Sigmoid colon (tissue), 7 donors: ENCODE measurements around the gene MOV10L1. TPM values are rescaled to one million over a fixed set of nuclear protein-coding genes. Genes with fewer than 3 reads are reported as not detected.

ENCODE experiments used
- DNase-seq: peaks from one replicate; pipeline ENCODE4 v3.0.0-alpha.2; 2019
- H3K27ac ChIP-seq, 4 donors: fragments of 200-600 bp; sonication (generic); one replicate each; pipeline ENCODE4 v1.5.1; 2016 to 2019; ENCODE audit warnings: mild to moderate bottlenecking in 1 of 4
- H3K27me3 ChIP-seq, 3 donors: fragments of 200-600 bp; sonication (generic); one replicate each; pipeline ENCODE4 v1.5.1; 2019; ENCODE audit warnings: mild to moderate bottlenecking in 1 of 3
- H3K36me3 ChIP-seq, 4 donors: fragments of 200-600 bp; sonication (generic); one replicate each; pipeline ENCODE4 v1.5.1; 2016 to 2019
- H3K4me1 ChIP-seq, 4 donors: fragments of 200-600 bp; sonication (generic); one replicate each; pipeline ENCODE4 v1.5.1; 2017 to 2019
- H3K4me3 ChIP-seq, 4 donors: fragments of 200-600 bp; sonication (generic); one replicate each; pipeline ENCODE4 v1.5.1; 2017 to 2019; ENCODE audit warnings: mild to moderate bottlenecking in 2 of 4, moderate library complexity in 1 of 4
- H3K9me3 ChIP-seq, 4 donors: fragments of 200-600 bp in 3 of 4; sonication (generic) in 3 of 4; one replicate each; pipeline versions ENCODE4 v1.5.1 to v1.6.1; 2013 to 2019
- CTCF ChIP-seq, 4 experiments: fragments of 450-650 bp in 3 of 4; fragments of 200-600 bp in 1 of 4; IDR thresholded peaks; one replicate each; pipeline ENCODE4 v1.5.1; 2016 to 2019; ENCODE audit warnings: antibody characterized with exemption in 4 of 4, mild to moderate bottlenecking in 3 of 4, moderate library complexity in 2 of 4
- EP300 ChIP-seq, 4 donors: sonication (generic); formaldehyde crosslinking; IDR thresholded peaks; one replicate each; pipeline ENCODE4 v1.6.1; 2017; ENCODE audit warnings: antibody characterized with exemption in 4 of 4
- POLR2A ChIP-seq, 2 donors: fragments of 450-650 bp; IDR thresholded peaks; one replicate each; pipeline ENCODE4 v1.6.1; 2016; ENCODE audit warnings: antibody characterized with exemption in 2 of 2, mild to moderate bottlenecking in 2 of 2, moderate library complexity in 2 of 2
- POLR2AphosphoS5 ChIP-seq, 4 donors: sonication (generic); formaldehyde crosslinking; IDR thresholded peaks; one replicate each; pipeline ENCODE4 v1.6.1; 2017; ENCODE audit warnings: antibody characterized with exemption in 4 of 4
- WGBS, 2 donors: extraction: QIAGEN DNeasy Blood & Tissue Kit; methylation state at CpG; one replicate each; pipeline ENCODE4 v1.1.7; 2013; 5-methylcytosine and 5-hydroxymethylcytosine counted together
- intact Hi-C: fragments of 100-400 bp; cut with DNase I; formaldehyde crosslinking; loops from one replicate; pipeline ENCODE4 v1.15.1; 2023
- polyA plus RNA-seq, 3 donors: library from polyadenylated mRNA; stranded (reverse); fragments of 200-250 nt; gene quantifications; one replicate each; pipeline ENCODE4 v1.2.3, GENCODE V29; 2013
- total RNA-seq, 4 donors: library from RNA; depleted of rRNA; stranded (reverse); fragments of >200 nt; gene quantifications; one replicate each; pipeline ENCODE4 v1.1.0, GENCODE V29; 2016
- donor health status: healthy with polysubstance abuse.
- donor health status: Bipolar disorder and iron deficiency.
- donor health status: healthy.

The MOV10L1 gene
- total and polyA plus RNA-seq, 7 donors = 0.47 to 5.6 (median 1.8) TPM; not detected in 2

DNA sequence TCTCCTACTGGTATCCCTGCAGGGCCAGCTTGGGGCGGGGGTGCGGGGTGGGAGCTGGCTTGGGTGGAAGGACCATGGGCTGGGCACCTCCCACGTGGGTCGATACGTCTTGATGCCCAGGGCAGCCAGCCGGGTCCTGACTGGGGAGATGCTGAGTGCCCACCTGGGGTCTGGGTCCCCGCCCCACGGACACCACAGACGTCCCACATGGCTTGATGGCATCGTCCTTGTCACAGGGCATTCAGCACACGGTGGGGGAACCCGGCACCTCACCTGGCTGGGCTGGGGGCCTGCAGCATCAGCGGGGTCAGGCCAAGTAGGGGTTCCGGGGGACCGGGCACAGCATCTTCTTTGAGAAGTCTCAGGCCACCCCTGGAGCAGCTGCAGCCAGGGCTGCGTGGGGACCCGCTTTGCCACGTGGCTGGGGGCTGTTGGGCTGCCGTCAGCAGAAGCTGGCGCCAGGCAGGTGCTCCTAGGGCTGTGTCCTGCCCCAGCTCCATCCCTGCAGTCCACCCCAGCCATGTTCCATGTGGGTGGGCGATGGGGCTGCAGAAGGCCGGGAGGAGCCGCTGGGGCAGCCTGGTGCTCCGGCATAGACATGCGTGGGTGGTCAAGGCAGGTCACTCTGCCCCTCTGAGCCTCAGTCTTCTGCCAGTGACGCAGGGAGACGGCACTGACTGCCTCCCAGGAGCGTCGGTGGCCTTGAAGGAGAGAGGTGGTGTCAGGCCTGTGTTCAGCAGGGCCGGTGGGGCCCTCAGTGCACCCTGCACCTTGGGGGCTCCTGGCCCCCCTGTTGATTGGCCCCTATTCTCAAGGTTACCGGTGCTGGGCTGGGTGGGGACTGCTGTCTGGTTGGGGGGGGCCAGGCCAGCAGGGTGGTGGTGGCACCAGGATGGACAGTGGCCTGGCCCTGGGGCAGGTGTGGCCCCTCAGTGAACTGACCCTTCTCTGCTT is 119.4 kb downstream of the MOV10L1 start:
- intact Hi-C loops = loop anchor here (10.0 kb wide), 1 partner anchor 424 kb away; no protein-coding TSS in a partner anchor
- 78 to 85% methylated on average over 31 of the region's 31 CpGs for WGBS, 2 donors
- H3K4me1 ChIP-seq = peaks cover 0 to 27% (median 10%) of the 10 kb centered on the region in 4 donors
- no peak overlapping the region for H3K4me3 ChIP-seq
- H3K9me3 ChIP-seq = no peaks in the 10 kb centered on the region
- no peaks in the 10 kb centered on the region for H3K27me3 ChIP-seq
- H3K36me3 ChIP-seq = peaks cover 4 to 79% (median 39%) of the 10 kb centered on the region in 4 donors
- H3K27ac ChIP-seq = no peak overlapping the region
- no peak for TF ChIP-seq POLR2A (IDR thresholded peaks at IDR 0.05)
- no peak for TF ChIP-seq POLR2AphosphoS5 (IDR thresholded peaks at IDR 0.05)
- no peak for TF ChIP-seq CTCF (IDR thresholded peaks at IDR 0.05)
- no peak for TF ChIP-seq EP300 (IDR thresholded peaks at IDR 0.05)
- DNase-seq = no peak

DNA sequence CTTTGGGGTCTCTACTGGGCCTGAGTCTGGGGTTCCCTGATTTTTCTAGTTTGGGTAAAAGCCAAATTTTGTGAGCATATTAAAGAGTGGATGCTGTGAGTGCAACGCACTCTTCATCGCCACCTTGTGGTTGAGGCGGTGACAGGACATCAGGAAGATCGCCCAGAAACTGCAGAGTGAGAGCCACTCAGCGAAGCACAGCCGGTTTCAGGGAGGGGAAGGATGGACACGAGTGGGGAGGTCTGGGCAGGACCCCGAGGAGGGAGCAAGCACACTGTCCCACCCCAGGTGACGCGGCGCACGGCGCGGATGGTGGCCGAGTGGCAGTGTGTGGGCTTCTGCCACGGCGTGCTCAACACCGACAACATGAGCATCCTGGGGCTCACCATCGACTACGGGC is 120.1 kb downstream of the MOV10L1 start:
- intact Hi-C loops = loop anchor here (2.0 to 10.0 kb wide), 2 partner anchors 63 to 425 kb away; no protein-coding TSS in a partner anchor
- 57 to 63% methylated on average over 20 of the region's 20 CpGs for WGBS, 2 donors
- no peaks in the 10 kb centered on the region for H3K27me3 ChIP-seq
- H3K9me3 ChIP-seq = no peaks in the 10 kb centered on the region
- H3K4me1 ChIP-seq = peaks cover 0 to 27% (median 10%) of the 10 kb centered on the region in 4 donors
- TF ChIP-seq POLR2A (IDR thresholded peaks at IDR 0.05) = no peak
- TF ChIP-seq CTCF (IDR thresholded peaks at IDR 0.05) = peak; percentile 63 to 82 (median 80)
- no peak for TF ChIP-seq POLR2AphosphoS5 (IDR thresholded peaks at IDR 0.05)
- H3K4me3 ChIP-seq = no peak overlapping the region
- peaks cover 9 to 86% (median 44%) of the 10 kb centered on the region in 4 donors for H3K36me3 ChIP-seq
- DNase-seq = peak; percentile 81
- H3K27ac ChIP-seq = no peak overlapping the region

DNA sequence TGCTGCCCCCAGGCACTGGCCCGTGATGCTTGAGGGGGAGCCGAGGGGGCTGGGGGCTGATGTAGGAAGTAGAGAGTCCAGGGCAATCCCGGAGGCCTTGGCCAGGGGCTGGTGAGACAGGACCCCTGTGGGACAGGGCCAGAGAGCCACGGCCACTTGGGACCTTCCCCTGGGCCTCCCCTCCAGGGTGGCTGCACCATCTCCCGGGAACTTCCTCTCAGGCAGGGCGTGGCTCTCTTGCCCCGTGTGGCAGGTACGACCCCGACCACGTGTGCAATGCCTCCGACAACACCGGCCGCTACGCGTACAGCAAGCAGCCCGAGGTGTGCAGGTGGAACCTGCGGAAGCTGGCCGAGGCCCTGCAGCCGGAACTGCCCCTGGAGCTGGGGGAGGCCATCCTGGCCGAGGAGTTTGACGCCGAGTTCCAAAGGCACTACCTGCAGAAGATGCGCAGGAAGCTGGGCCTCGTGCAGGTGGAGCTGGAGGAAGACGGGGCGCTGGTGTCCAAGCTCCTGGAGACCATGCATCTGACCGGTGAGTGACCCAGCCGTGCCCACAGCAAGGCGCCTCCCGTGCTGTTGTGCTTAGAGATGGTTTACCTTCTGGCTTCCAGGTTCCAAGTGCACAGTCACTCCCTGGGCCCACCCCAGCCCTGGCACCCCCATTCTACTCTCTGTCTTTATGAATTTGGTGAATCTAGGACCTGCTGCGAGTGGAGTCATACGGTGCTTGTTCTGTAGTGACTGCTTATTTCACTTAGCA is 120.8 kb downstream of the MOV10L1 start:
- Histone ChIP-seq H3K27me3 (no peaks in the 10 kb centered on the region), H3K4me3 (no peak overlapping the region), H3K9me3 (no peaks in the 10 kb centered on the region), H3K27ac (no peak overlapping the region), H3K4me1 (peaks cover 0 to 27% (median 10%) of the 10 kb centered on the region in 4 donors), H3K36me3 (peaks cover 10 to 92% (median 45%) of the 10 kb centered on the region in 4 donors)
- intact Hi-C loops = loop anchor here (2.0 kb wide), 1 partner anchor 64 kb away; no protein-coding TSS in a partner anchor
- TF ChIP-seq EP300 (IDR thresholded peaks at IDR 0.05) (no peak), POLR2AphosphoS5 (IDR thresholded peaks at IDR 0.05) (no peak), POLR2A (IDR thresholded peaks at IDR 0.05) (no peak), CTCF (IDR thresholded peaks at IDR 0.05) (no peak)
- DNase-seq = no peak
- 84 to 90% methylated on average over 32 of the region's 32 CpGs for WGBS, 2 donors

DNA sequence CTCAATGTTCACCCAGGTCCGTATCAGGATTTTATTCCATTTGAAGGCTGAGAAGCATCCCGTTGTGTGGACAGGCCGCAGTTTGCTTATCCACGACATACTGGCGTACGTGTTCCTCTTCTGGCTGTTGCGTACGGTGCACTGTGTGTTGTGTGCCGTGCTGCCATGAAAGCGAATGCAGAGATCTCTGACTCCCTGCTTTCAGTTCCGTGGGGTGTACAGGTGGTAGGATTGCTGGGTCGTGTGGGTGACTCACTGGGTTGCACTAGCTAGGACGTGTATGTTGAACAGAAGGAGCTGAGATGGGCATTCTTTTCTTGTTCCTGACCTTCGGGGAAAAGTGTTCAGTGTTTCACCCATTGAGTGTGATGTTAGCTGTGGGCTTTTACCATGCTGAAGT is 121.3 kb downstream of the MOV10L1 start:
- Histone ChIP-seq H3K27me3 (no peaks in the 10 kb centered on the region), H3K27ac (no peak overlapping the region), H3K9me3 (no peaks in the 10 kb centered on the region), H3K4me3 (no peak overlapping the region), H3K4me1 (peaks cover 0 to 27% (median 9%) of the 10 kb centered on the region in 4 donors), H3K36me3 (peaks cover 16 to 93% (median 49%) of the 10 kb centered on the region in 4 donors)
- no peak for TF ChIP-seq POLR2A (IDR thresholded peaks at IDR 0.05)
- no peak for TF ChIP-seq EP300 (IDR thresholded peaks at IDR 0.05)
- TF ChIP-seq CTCF (IDR thresholded peaks at IDR 0.05) = no peak
- TF ChIP-seq POLR2AphosphoS5 (IDR thresholded peaks at IDR 0.05) = no peak
- intact Hi-C loops = loop anchor here (2.0 kb wide), 1 partner anchor 64 kb away; no protein-coding TSS in a partner anchor
- 91 to 92% methylated on average over 14 of the region's 14 CpGs for WGBS, 2 donors
- no peak for DNase-seq

Other genes with a start within 250 kb of the MOV10L1 start
- gene ZBED4, start 236.2 kb upstream of the MOV10L1 start, total RNA-seq = 1 to 10 TPM; 3.9 to 7.5 (median 5.5) TPM
- gene ZBED4, start 236.2 kb upstream of the MOV10L1 start, polyA plus RNA-seq = 10 to 100 TPM in 1 of 3 donors, 1 to 10 TPM in 2; 2.4 to 10.5 (median 4.6) TPM
- gene ALG12, start 171.6 kb upstream of the MOV10L1 start, total RNA-seq = 10 to 100 TPM; 11.4 to 23.9 (median 15.4) TPM
- 10 to 100 TPM in 1 of 3 donors, 1 to 10 TPM in 2; 1.8 to 15.9 (median 2.1) TPM for gene ALG12, start 171.6 kb upstream of the MOV10L1 start, polyA plus RNA-seq
- gene CRELD2, start 171.4 kb upstream of the MOV10L1 start, total RNA-seq = 10 to 100 TPM; 15.5 to 26.5 (median 23.1) TPM
- gene CRELD2, start 171.4 kb upstream of the MOV10L1 start, polyA plus RNA-seq = 10 to 100 TPM in 2 of 3 donors, 1 to 10 TPM in 1; 9.2 to 97.7 (median 11.4) TPM
- gene PIM3, start 129.2 kb upstream of the MOV10L1 start, total RNA-seq = 10 to 100 TPM; 26.3 to 50.0 (median 41.8) TPM
- gene PIM3, start 129.2 kb upstream of the MOV10L1 start, polyA plus RNA-seq = 100 to 1,000 TPM in 1 of 3 donors, 10 to 100 TPM in 2; 34.8 to 126 (median 60.1) TPM
- gene IL17REL, start 77.2 kb upstream of the MOV10L1 start, total RNA-seq = not detected
- gene IL17REL, start 77.2 kb upstream of the MOV10L1 start, polyA plus RNA-seq = 1 to 10 TPM in 1 of 3 donors, not detected in 2; 1.6 TPM
- not detected for gene TTLL8, start 31.7 kb upstream of the MOV10L1 start, total RNA-seq
- not detected for gene TTLL8, start 31.7 kb upstream of the MOV10L1 start, polyA plus RNA-seq
- under 1 TPM in 2 of 4 donors, not detected in 2; 0.14 to 0.16 TPM for gene MLC1, start 4.6 kb upstream of the MOV10L1 start, total RNA-seq
- under 1 TPM in 1 of 3 donors, not detected in 2; 0.23 TPM for gene MLC1, start 4.6 kb upstream of the MOV10L1 start, polyA plus RNA-seq
- gene PANX2, start 80.7 kb downstream of the MOV10L1 start, total RNA-seq = 1 to 10 TPM in 1 of 4 donors, under 1 TPM in 2, not detected in 1; 0.27 to 3.0 (median 0.36) TPM
- under 1 TPM in 2 of 3 donors, not detected in 1; 0.17 to 0.60 TPM for gene PANX2, start 80.7 kb downstream of the MOV10L1 start, polyA plus RNA-seq
- gene TRABD, start 95.9 kb downstream of the MOV10L1 start, total RNA-seq = 10 to 100 TPM; 14.2 to 21.4 (median 18.2) TPM
- gene TRABD, start 95.9 kb downstream of the MOV10L1 start, polyA plus RNA-seq = 10 to 100 TPM; 24.6 to 88.1 (median 31.7) TPM
- 10 to 100 TPM; 17.5 to 30.2 (median 22.3) TPM for gene SELENOO, start 111.0 kb downstream of the MOV10L1 start, total RNA-seq
- 10 to 100 TPM; 10.2 to 26.5 (median 15.7) TPM for gene SELENOO, start 111.0 kb downstream of the MOV10L1 start, polyA plus RNA-seq
- gene TUBGCP6, start 155.0 kb downstream of the MOV10L1 start, total RNA-seq = 10 to 100 TPM; 23.5 to 67.0 (median 28.2) TPM
- gene TUBGCP6, start 155.0 kb downstream of the MOV10L1 start, polyA plus RNA-seq = 10 to 100 TPM in 1 of 3 donors, 1 to 10 TPM in 2; 4.6 to 33.4 (median 4.8) TPM
- gene HDAC10, start 161.3 kb downstream of the MOV10L1 start, total RNA-seq = 10 to 100 TPM in 3 of 4 donors, 1 to 10 TPM in 1; 7.2 to 47.4 (median 14.9) TPM
- 10 to 100 TPM in 2 of 3 donors, 1 to 10 TPM in 1; 8.8 to 45.9 (median 12.0) TPM for gene HDAC10, start 161.3 kb downstream of the MOV10L1 start, polyA plus RNA-seq
- 1 to 10 TPM; 2.5 to 10.0 (median 6.7) TPM for gene MAPK12, start 171.7 kb downstream of the MOV10L1 start, total RNA-seq
- gene MAPK12, start 171.7 kb downstream of the MOV10L1 start, polyA plus RNA-seq = 1 to 10 TPM in 2 of 3 donors, under 1 TPM in 1; 0.60 to 6.0 (median 2.1) TPM
- gene MAPK11, start 180.4 kb downstream of the MOV10L1 start, total RNA-seq = 1 to 10 TPM in 3 of 4 donors, under 1 TPM in 1; 0.82 to 6.6 (median 4.5) TPM
- 1 to 10 TPM in 2 of 3 donors, under 1 TPM in 1; 0.23 to 7.3 (median 1.2) TPM for gene MAPK11, start 180.4 kb downstream of the MOV10L1 start, polyA plus RNA-seq
- gene PLXNB2, start 217.6 kb downstream of the MOV10L1 start, total RNA-seq = 100 to 1,000 TPM in 1 of 4 donors, 10 to 100 TPM in 3; 60.4 to 150 (median 68.7) TPM
- gene PLXNB2, start 217.6 kb downstream of the MOV10L1 start, polyA plus RNA-seq = 100 to 1,000 TPM in 1 of 3 donors, 10 to 100 TPM in 2; 18.6 to 142 (median 35.8) TPM
- gene DENND6B, start 237.0 kb downstream of the MOV10L1 start, total RNA-seq = 1 to 10 TPM; 2.1 to 7.2 (median 2.8) TPM
- 1 to 10 TPM in 2 of 3 donors, under 1 TPM in 1; 0.69 to 4.4 (median 1.2) TPM for gene DENND6B, start 237.0 kb downstream of the MOV10L1 start, polyA plus RNA-seq